B cell (primary cell): ENCODE data around the gene ATP10A. TPM values are rescaled to one million over a fixed set of nuclear protein-coding genes. Genes with fewer than 3 reads are reported as not detected.

Source experiments
- ATAC-seq: fragments of 200-7000 bp; cut with Tn5 transposase; one replicate; pipeline ENCODE4 v1.10.0; 2021; ENCODE audit warnings: low read depth, mild to moderate bottlenecking, moderate number of reproducible peaks, moderate library complexity
- CTCF ChIA-PET: fragments of 350-600 bp; sonication (Branson Sonifier 250); formaldehyde crosslinking; loops from one replicate; lab custom pipeline; 2021; ENCODE audit warnings: antibody characterized with exemption, inconsistent platforms; lab: Charles Lee
- POLR2A ChIA-PET: fragments of 350-600 bp; sonication (Branson Sonifier 250); formaldehyde crosslinking; loops from one replicate; lab custom pipeline; 2021; ENCODE audit warnings: antibody characterized with exemption; lab: Charles Lee
- DNase-seq: peaks from one replicate; pipeline ENCODE4 v3.0.0; 2013
- H2AFZ ChIP-seq: 2 replicates; pipeline ENCODE4 v1.6.1; 2012; ENCODE audit warnings: mild to moderate bottlenecking, low read depth, low read length; ENCODE audit not compliant: insufficient read depth, poor library complexity, severe bottlenecking
- H3K27ac ChIP-seq, 2 donors: 1 replicate in 1 of 2; 2 replicates in 1 of 2; pipeline ENCODE4 v1.5.1; 2012 to 2013; ENCODE audit warnings: low read length in 2 of 2, mild to moderate bottlenecking in 2 of 2, moderate library complexity in 1 of 2
- H3K27me3 ChIP-seq, 4 experiments: fragments of 200-600 bp in 1 of 4; sonication (generic) in 1 of 4; replicated peaks in 1 of 4; 1 replicate in 2 of 4; 2 replicates in 2 of 4; pipeline versions ENCODE4 v1.6.1 to v1.7.0; 2013 to 2016; ENCODE audit warnings: low read length in 3 of 4, mild to moderate bottlenecking in 2 of 4, mixed read lengths in 1 of 4, moderate library complexity in 1 of 4; ENCODE audit not compliant: insufficient read depth in 4 of 4, control insufficient read depth in 3 of 4; ENCODE audit errors: control extremely low read depth in 1 of 4
- H3K36me3 ChIP-seq, 2 experiments: replicated peaks in 1 of 2; 1 replicate in 1 of 2; 2 replicates in 1 of 2; pipeline versions ENCODE4 v1.6.1 to v1.7.1; 2013; ENCODE audit warnings: low read length in 1 of 2; ENCODE audit not compliant: insufficient read depth in 2 of 2, control insufficient read depth in 1 of 2; ENCODE audit errors: control extremely low read depth in 1 of 2, extremely low read depth in 1 of 2
- H3K4me1 ChIP-seq, 2 donors: fragments of 200-600 bp in 1 of 2; sonication (generic) in 1 of 2; 1 replicate in 1 of 2; 2 replicates in 1 of 2; pipeline versions ENCODE4 v1.5.1 to v1.6.1; 2013 to 2017; ENCODE audit warnings: low read length in 2 of 2; ENCODE audit not compliant: control insufficient read depth in 2 of 2, insufficient read depth in 2 of 2
- H3K4me2 ChIP-seq: replicated peaks from 2 replicates; pipeline ENCODE3; 2012; ENCODE audit warnings: mild to moderate bottlenecking, low read depth, low read length; ENCODE audit not compliant: poor library complexity, severe bottlenecking
- H3K4me3 ChIP-seq, 5 experiments: fragments of 200-600 bp in 1 of 5; sonication (generic) in 1 of 5; 1 replicate in 3 of 5; 2 replicates in 2 of 5; pipeline versions ENCODE4 v1.5.1 to v1.7.0; 2011 to 2016; ENCODE audit warnings: low read length in 4 of 5, mild to moderate bottlenecking in 4 of 5, low read depth in 2 of 5, control low read depth in 1 of 5, moderate library complexity in 1 of 5; ENCODE audit not compliant: insufficient read depth in 1 of 5; ENCODE audit errors: control extremely low read depth in 1 of 5, extremely low read depth in 1 of 5
- H3K79me2 ChIP-seq: fragments of 200-600 bp; sonication (generic); one replicate; pipeline ENCODE4 v1.6.0; 2016; ENCODE audit warnings: low read length; ENCODE audit not compliant: control insufficient read depth, insufficient read depth
- H3K9ac ChIP-seq: fragments of 200-600 bp; sonication (generic); 2 replicates; pipeline ENCODE4 v1.6.1; 2017; ENCODE audit warnings: mild to moderate bottlenecking, low read length, moderate library complexity
- H3K9me3 ChIP-seq, 3 donors: one replicate each; pipeline versions ENCODE4 v1.6.1 to v1.7.1; 2013; ENCODE audit warnings: low read length in 2 of 3; ENCODE audit not compliant: control insufficient read depth in 2 of 3, insufficient read depth in 1 of 3; ENCODE audit errors: control extremely low read depth in 1 of 3
- H4K20me1 ChIP-seq: 2 replicates; pipeline ENCODE4 v1.6.0; 2012; ENCODE audit warnings: mild to moderate bottlenecking, low read length; ENCODE audit not compliant: insufficient read depth, control insufficient read depth, poor library complexity, severe bottlenecking
- H3K27ac Mint-ChIP-seq: one replicate; pipeline ENCODE4 v1.8.0; 2021; ENCODE audit warnings: mixed read lengths
- H3K27me3 Mint-ChIP-seq: one replicate; pipeline ENCODE4 v1.8.0; 2021; ENCODE audit warnings: mixed read lengths
- H3K4me1 Mint-ChIP-seq: one replicate; pipeline ENCODE4 v1.8.0; 2021; ENCODE audit warnings: mixed read lengths
- H3K4me3 Mint-ChIP-seq: one replicate; pipeline ENCODE4 v1.8.0; 2021; ENCODE audit warnings: mixed read lengths
- H3K9me3 Mint-ChIP-seq: one replicate; pipeline ENCODE4 v1.8.0; 2022; ENCODE audit warnings: mixed read lengths; ENCODE audit not compliant: insufficient read depth
- EZH2 ChIP-seq: IDR thresholded peaks from 2 replicates; pipeline ENCODE4 v1.6.1; 2012; ENCODE audit warnings: borderline replicate concordance, low read depth, mild to moderate bottlenecking, moderate library complexity, low read length; ENCODE audit not compliant: insufficient read depth, poor library complexity, severe bottlenecking
- WGBS: methylation state at CpG from one replicate; pipeline ENCODE4 v1.1.5; 2013; ENCODE audit warnings: missing lambda C conversion rate; ENCODE audit not compliant: insufficient coverage; 5-methylcytosine and 5-hydroxymethylcytosine counted together
- intact Hi-C: fragments of 100-400 bp; cut with micrococcal nuclease; formaldehyde crosslinking; loops from one replicate; pipeline ENCODE4 v1.10.0; 2022
- polyA plus RNA-seq: library from polyadenylated mRNA; depleted of rRNA; stranded (reverse); fragments of >200 nt; gene quantifications from 2 replicates; pipeline ENCODE4 v1.2.3, GENCODE V29; 2012
- total RNA-seq, 2 donors: library from RNA; stranded (reverse); fragments of 120-200 nt in 1 of 2; gene quantifications; 1 replicate in 1 of 2; 2 replicates in 1 of 2; pipeline versions ENCODE4 v1.2.3 to v1.2.4, GENCODE V29; 2013 to 2022
- TF ChIP-seq, protein P1 (sequence below): fragments of 200-600 bp; IDR thresholded peaks from one replicate; pipeline ENCODE4 v1.8.0; 2022; ENCODE audit warnings: antibody characterized with exemption, mild to moderate bottlenecking

ATP10A gene
- total and polyA plus RNA-seq, 2 donors (not counting 1 experiment from before 2014, with no cell fraction given): 0.21 to 0.22 TPM

DNA sequence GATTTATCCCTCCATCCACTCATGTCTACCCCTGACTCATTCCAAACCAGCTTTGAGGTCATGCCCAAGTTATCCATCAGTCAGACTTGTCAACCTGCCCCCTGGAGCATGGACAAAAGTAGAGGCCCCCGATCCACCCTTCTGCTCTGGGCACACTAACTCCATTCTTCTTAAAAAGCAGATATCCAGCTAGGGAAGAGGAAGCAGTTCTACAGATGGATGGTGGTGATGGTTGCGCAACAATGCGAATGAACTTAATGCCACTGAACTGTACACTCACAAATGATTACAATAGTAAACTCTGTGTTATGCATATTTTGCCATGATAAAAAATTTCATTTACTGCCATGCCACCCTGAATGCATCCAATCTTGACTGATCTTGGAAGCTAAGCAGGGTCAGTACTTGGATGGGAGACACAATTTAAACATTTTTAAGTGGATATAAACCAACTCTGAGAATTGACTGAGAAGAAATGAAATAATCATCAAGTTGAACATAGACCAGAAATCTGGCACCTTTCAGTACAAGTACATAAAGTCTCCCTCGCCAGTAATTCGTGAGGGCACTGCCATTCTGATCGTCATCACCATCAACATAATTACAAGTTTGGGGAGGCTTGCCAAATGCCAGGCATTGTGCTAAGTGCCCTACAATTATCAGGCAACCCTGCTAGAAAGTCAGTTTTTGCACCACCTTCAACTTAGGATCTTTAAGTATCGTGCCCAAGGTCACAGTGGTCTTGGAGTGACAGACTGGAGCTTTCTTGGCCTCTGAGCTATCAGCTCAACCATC, 124.8 kb downstream of the ATP10A start:
- WGBS: 92% methylated on average over 4 of the region's 7 CpGs
- ChIA-PET POLR2A (no interaction called here), CTCF (interaction anchor here (0.9 to 1.9 kb wide), 2 partner anchors 91 to 195 kb away, joined by 3 to 6 read pairs; no protein-coding TSS in a partner anchor)
- H3K27ac Mint-ChIP-seq: no peak overlapping the region
- Histone ChIP-seq H3K27me3 (peaks cover 0 to 4% (median 0%) of the 10 kb centered on the region in 4 experiments), H3K4me1 (peaks cover 18 to 21% of the 10 kb centered on the region in 2 donors), H3K9me3 (no peaks in the 10 kb centered on the region), H2AFZ (no peak overlapping the region), H3K4me2 (no peak overlapping the region), H3K9ac (no peak overlapping the region), H4K20me1 (no peaks in the 10 kb centered on the region), H3K36me3 (no peaks in the 10 kb centered on the region), H3K27ac (no peak overlapping the region), H3K79me2 (no peaks in the 10 kb centered on the region), H3K4me3 (no peak overlapping the region)
- H3K4me1 Mint-ChIP-seq: peaks cover 17% of the 10 kb centered on the region
- ATAC-seq: no peak
- no peak for DNase-seq
- no peaks in the 10 kb centered on the region for H3K9me3 Mint-ChIP-seq
- TF ChIP-seq, protein P1, sequence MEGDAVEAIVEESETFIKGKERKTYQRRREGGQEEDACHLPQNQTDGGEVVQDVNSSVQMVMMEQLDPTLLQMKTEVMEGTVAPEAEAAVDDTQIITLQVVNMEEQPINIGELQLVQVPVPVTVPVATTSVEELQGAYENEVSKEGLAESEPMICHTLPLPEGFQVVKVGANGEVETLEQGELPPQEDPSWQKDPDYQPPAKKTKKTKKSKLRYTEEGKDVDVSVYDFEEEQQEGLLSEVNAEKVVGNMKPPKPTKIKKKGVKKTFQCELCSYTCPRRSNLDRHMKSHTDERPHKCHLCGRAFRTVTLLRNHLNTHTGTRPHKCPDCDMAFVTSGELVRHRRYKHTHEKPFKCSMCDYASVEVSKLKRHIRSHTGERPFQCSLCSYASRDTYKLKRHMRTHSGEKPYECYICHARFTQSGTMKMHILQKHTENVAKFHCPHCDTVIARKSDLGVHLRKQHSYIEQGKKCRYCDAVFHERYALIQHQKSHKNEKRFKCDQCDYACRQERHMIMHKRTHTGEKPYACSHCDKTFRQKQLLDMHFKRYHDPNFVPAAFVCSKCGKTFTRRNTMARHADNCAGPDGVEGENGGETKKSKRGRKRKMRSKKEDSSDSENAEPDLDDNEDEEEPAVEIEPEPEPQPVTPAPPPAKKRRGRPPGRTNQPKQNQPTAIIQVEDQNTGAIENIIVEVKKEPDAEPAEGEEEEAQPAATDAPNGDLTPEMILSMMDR: no peak
- no peak for TF ChIP-seq EZH2
- intact Hi-C loops: no loop called here
- H3K4me3 Mint-ChIP-seq: no peak overlapping the region
- peaks cover 44% of the 10 kb centered on the region for H3K27me3 Mint-ChIP-seq

DNA sequence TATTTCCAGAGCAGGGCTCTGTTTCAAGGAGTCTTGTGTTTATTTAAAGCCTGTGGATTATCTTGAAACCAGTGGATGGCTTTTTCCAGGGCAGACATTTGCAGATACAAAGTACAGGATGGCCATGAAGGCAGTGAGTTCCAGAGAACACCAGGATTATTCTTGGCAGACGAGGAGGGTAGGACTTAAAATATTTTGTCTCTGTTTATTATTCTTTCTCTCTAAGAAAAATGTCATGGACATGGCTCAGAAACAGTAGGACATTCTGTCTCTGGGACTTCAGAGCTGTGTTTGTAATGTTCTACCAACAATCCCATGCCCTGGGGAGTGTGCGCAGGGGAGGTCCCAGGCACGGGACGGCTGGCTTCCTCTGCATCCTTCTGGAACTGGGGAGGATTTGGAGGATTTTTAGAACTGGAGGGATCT, 125.9 kb downstream of the ATP10A start:
- no peak for ATAC-seq
- Histone ChIP-seq H3K9ac (no peak overlapping the region), H3K27ac (no peak overlapping the region), H3K4me3 (no peak overlapping the region), H3K79me2 (no peaks in the 10 kb centered on the region), H3K4me2 (no peak overlapping the region), H2AFZ (no peak overlapping the region), H3K27me3 (peaks cover 0 to 4% (median 0%) of the 10 kb centered on the region in 4 experiments), H3K36me3 (no peaks in the 10 kb centered on the region), H4K20me1 (no peaks in the 10 kb centered on the region), H3K4me1 (peaks cover 18 to 21% of the 10 kb centered on the region in 2 donors), H3K9me3 (no peaks in the 10 kb centered on the region)
- no peaks in the 10 kb centered on the region for H3K9me3 Mint-ChIP-seq
- H3K4me1 Mint-ChIP-seq: peaks cover 17% of the 10 kb centered on the region
- 53% methylated on average over 3 of the region's 4 CpGs for WGBS
- H3K4me3 Mint-ChIP-seq: no peak overlapping the region
- no peak for DNase-seq
- ChIA-PET CTCF (interaction anchor here (1.9 kb wide), 1 partner anchor 197 kb away, joined by 6 read pairs; no protein-coding TSS in a partner anchor), POLR2A (no interaction called here)
- no peak for TF ChIP-seq EZH2
- TF ChIP-seq, protein P1: no peak
- intact Hi-C loops: no loop called here
- peaks cover 38% of the 10 kb centered on the region for H3K27me3 Mint-ChIP-seq
- H3K27ac Mint-ChIP-seq: no peak overlapping the region
